NCI-H2196 treated with DMSO at 0.1 percent for 48 hours (cell line): Measurements from ENCODE around the gene TIAM1.

Experiments
- DNase-seq: peaks from one replicate; lab custom pipeline; 2025; ENCODE audit not compliant: unreplicated experiment; lab: John Stamatoyannopoulos, UW

Gene TIAM1

GRCh38 chr21:31335957-31336738 is 7.9 kb downstream of the TIAM1 start:
- no peak for DNase-seq

- DNase-seq: peak; percentile 56
Measured at GRCh38 chr21:31334648-31335121, 9.4 kb downstream of the TIAM1 start.

- no peak for DNase-seq
Measured at GRCh38 chr21:31332525-31332924, 11.5 kb downstream of the TIAM1 start.

- DNase-seq: no peak
Measured at GRCh38 chr21:31331231-31331630, 12.8 kb downstream of the TIAM1 start.

GRCh38 chr21:31330144-31330483 is 13.9 kb downstream of the TIAM1 start:
- DNase-seq: no peak

- DNase-seq: no peak
Measured at GRCh38 chr21:31329456-31330143, 14.5 kb downstream of the TIAM1 start.

GRCh38 chr21:31326522-31327242 is 17.4 kb downstream of the TIAM1 start:
- DNase-seq: no peak

- DNase-seq: no peak
Measured at GRCh38 chr21:31318971-31319370, 25.1 kb downstream of the TIAM1 start.

- DNase-seq: no peak
Measured at GRCh38 chr21:31317688-31318087, 26.4 kb downstream of the TIAM1 start.

GRCh38 chr21:31316488-31317169 is 27.4 kb downstream of the TIAM1 start:
- DNase-seq: no peak

- no peak for DNase-seq
Measured at GRCh38 chr21:31316072-31316471, 28.0 kb downstream of the TIAM1 start.

GRCh38 chr21:31310750-31311149 is 33.3 kb downstream of the TIAM1 start:
- DNase-seq: peak; percentile 82

GRCh38 chr21:31308584-31308983 is 35.5 kb downstream of the TIAM1 start:
- DNase-seq: no peak

- DNase-seq: no peak
Measured at GRCh38 chr21:31305888-31306287, 38.2 kb downstream of the TIAM1 start.

- DNase-seq: no peak
Measured at GRCh38 chr21:31299291-31300147, 44.5 kb downstream of the TIAM1 start.

- no peak for DNase-seq
Measured at GRCh38 chr21:31298618-31299269, 45.3 kb downstream of the TIAM1 start.

- no peak for DNase-seq
Measured at GRCh38 chr21:31297806-31298205, 46.3 kb downstream of the TIAM1 start.

GRCh38 chr21:31295676-31296075 is 48.4 kb downstream of the TIAM1 start:
- DNase-seq: no peak

- no peak for DNase-seq
Measured at GRCh38 chr21:31294691-31295090, 49.4 kb downstream of the TIAM1 start.

- DNase-seq: no peak
Measured at GRCh38 chr21:31293986-31294385, 50.1 kb downstream of the TIAM1 start.
